K562 (cell line): ENCODE measurements around the gene NRARP. TPM values are rescaled to one million over a fixed set of nuclear protein-coding genes. Genes with fewer than 3 reads are reported as not detected.

Source experiments
- EGR1 ChIP-seq: fragments of 450-650 bp; conservative IDR thresholded peaks from 2 replicates; pipeline ENCODE4 v1.6.1; 2017; ENCODE audit warnings: mild to moderate bottlenecking
- JUNB ChIP-seq: fragments of 450-650 bp; formaldehyde crosslinking; conservative IDR thresholded peaks from 2 replicates; pipeline ENCODE4 v1.4.0; 2020; ENCODE audit warnings: mild to moderate bottlenecking
- KAT8 ChIP-seq: fragments of 450-650 bp; IDR thresholded peaks from 2 replicates; pipeline ENCODE4 v1.6.1; 2016; ENCODE audit warnings: low read depth, mild to moderate bottlenecking
- MAFK ChIP-seq: IDR thresholded peaks from 2 replicates; pipeline ENCODE4 v1.6.1; 2011; ENCODE audit warnings: low read length, improper control_type of control experiment
- NFRKB ChIP-seq: fragments of 450-650 bp; IDR thresholded peaks from 2 replicates; pipeline ENCODE4 v1.6.1; 2016; ENCODE audit warnings: low read depth
- POLR2A ChIP-seq: fragments of 450-650 bp; conservative IDR thresholded peaks from 2 replicates; pipeline ENCODE4 v1.6.1; 2016
- PRDM10 ChIP-seq: fragments of 450-650 bp; IDR thresholded peaks from 2 replicates; pipeline ENCODE4 v1.6.1; 2018; ENCODE audit not compliant: partially characterized antibody
- STAT5A ChIP-seq: IDR thresholded peaks from 2 replicates; pipeline ENCODE4 v1.6.1; 2012; ENCODE audit warnings: low read length, inconsistent platforms, borderline replicate concordance
- ZBTB34 ChIP-seq: fragments of 250-450 bp; sonication (Bioruptor Pico); IDR thresholded peaks from 2 replicates; pipeline ENCODE4 v1.8.0; 2021; ENCODE audit warnings: mild to moderate bottlenecking, moderate library complexity
- ZBTB8A ChIP-seq: fragments of 450-650 bp; IDR thresholded peaks from 2 replicates; pipeline ENCODE4 v1.6.1; 2018; ENCODE audit warnings: mild to moderate bottlenecking, moderate library complexity; ENCODE audit not compliant: partially characterized antibody
- ZFP36 ChIP-seq: fragments of 150-350 bp; IDR thresholded peaks from 2 replicates; pipeline ENCODE4 v1.6.1; 2018; ENCODE audit warnings: low read length, low read depth; ENCODE audit not compliant: partially characterized antibody
- ZNF347 ChIP-seq: fragments of 450-650 bp; formaldehyde crosslinking; IDR thresholded peaks from 2 replicates; pipeline ENCODE4 v1.4.0; 2020; ENCODE audit warnings: low read depth, mild to moderate bottlenecking, moderate library complexity
- ZNF589 ChIP-seq: fragments of 200-800 bp; sonication (Bioruptor generic); IDR thresholded peaks from 2 replicates; pipeline ENCODE4 v1.6.1; 2016; ENCODE audit warnings: low read depth, missing genetic modification characterization, missing compliant biosample characterization
- ZNF592 ChIP-seq: fragments of 450-650 bp; IDR thresholded peaks from 2 replicates; pipeline ENCODE4 v1.6.1; 2017; ENCODE audit warnings: antibody characterized with exemption, mild to moderate bottlenecking
- polyA plus RNA-seq, 8 experiments: library from polyadenylated mRNA; depleted of rRNA in 4 of 8; stranded (reverse) in 5 of 8; unstranded in 3 of 8; fragments of >200 nt; fragmentation: Nextera tagmentation in 2 of 8; fragmentation: Illumina TruSeq in 1 of 8; extraction: Ambion mirVana in 2 of 8; extraction: Trizol in 1 of 8; gene quantifications; 2 replicates each; pipeline versions ENCODE4 v1.2.1 to v1.2.3, GENCODE V29; 2011 to 2014; ENCODE audit warnings: inconsistent platforms in 1 of 8, missing spikeins in 1 of 8
- total RNA-seq, 7 experiments: library from RNA; depleted of rRNA in 6 of 7; stranded (reverse); fragments of >200 nt in 6 of 7; fragmentation: Illumina TruSeq in 2 of 7; extraction: Trizol in 2 of 7; gene quantifications; 2 replicates each; pipeline versions ENCODE4 v1.2.1 to v1.2.3, GENCODE V29; 2011 to 2021; ENCODE audit warnings: low replicate concordance in 1 of 7

NRARP gene
- total and polyA plus RNA-seq, 9 of the 15 experiments (the other 6 are each of a cell fraction or from before 2014, with no cell fraction given) = 2.0 to 24.5 (median 7.2) TPM; not detected in 2

- no peak for TF ChIP-seq POLR2A
- no peak for TF ChIP-seq ZNF589 (CRISPR knock-in tag)
- peak; percentile 82 for TF ChIP-seq EGR1
- peak; percentile 15 for TF ChIP-seq PRDM10
- no peak for TF ChIP-seq ZNF347 (CRISPR knock-in tag)
- TF ChIP-seq ZBTB8A = no peak
- no peak for TF ChIP-seq MAFK
- no peak for TF ChIP-seq ZNF592
- no peak for TF ChIP-seq NFRKB
- no peak for TF ChIP-seq ZBTB34 (CRISPR knock-in tag)
- peak; percentile 90 for TF ChIP-seq ZFP36
- no peak for TF ChIP-seq STAT5A
- TF ChIP-seq KAT8 = no peak
- no peak for TF ChIP-seq JUNB (CRISPR knock-in tag)
These were observed 23.9 kb downstream of the NRARP start (continued) for GRCh38 chr9:137278061-137278701.
